Thymus (tissue), 11 donors: ENCODE data around the gene ANP32E. TPM values are rescaled to one million over a fixed set of nuclear protein-coding genes. Genes with fewer than 3 reads are reported as not detected.
A peak's percentile ranks its signal among the peaks of the same experiment; 100 is the strongest.
"Not testable (repeated sequence)": the region's sequence is repeated elsewhere in the genome, so short reads cannot be mapped to it uniquely, and the experiment has no call there.

Experiments used
- DNase-seq, 9 donors: peaks; one replicate each; pipeline ENCODE4 v3.0.0-alpha.2; 2013; ENCODE audit warnings: low spot score in 9 of 9, low read depth in 6 of 9, missing footprints in 1 of 9
- H3K27ac ChIP-seq, 2 donors: one replicate each; pipeline ENCODE4 v1.5.1; 2013; ENCODE audit warnings: control low read depth in 1 of 2, low read depth in 1 of 2, low read length in 1 of 2, mild to moderate bottlenecking in 1 of 2, moderate library complexity in 1 of 2
- H3K27me3 ChIP-seq, 2 donors: one replicate each; pipeline ENCODE4 v1.5.1; 2013; ENCODE audit warnings: low read length in 1 of 2; ENCODE audit not compliant: control insufficient read depth in 2 of 2, insufficient read depth in 1 of 2
- H3K36me3 ChIP-seq, 2 donors: one replicate each; pipeline ENCODE4 v1.5.1; 2013; ENCODE audit warnings: low read length in 1 of 2, mild to moderate bottlenecking in 1 of 2, moderate library complexity in 1 of 2; ENCODE audit not compliant: control insufficient read depth in 2 of 2, insufficient read depth in 2 of 2
- H3K4me1 ChIP-seq, 2 donors: one replicate each; pipeline ENCODE4 v1.5.1; 2013; ENCODE audit warnings: low read length in 2 of 2; ENCODE audit not compliant: control insufficient read depth in 2 of 2, insufficient read depth in 2 of 2
- H3K4me3 ChIP-seq, 2 donors: one replicate each; pipeline ENCODE4 v1.5.1; 2013; ENCODE audit warnings: low read length in 2 of 2, control low read depth in 1 of 2, mild to moderate bottlenecking in 1 of 2
- H3K9me3 ChIP-seq, 2 donors: one replicate each; pipeline ENCODE4 v1.5.1; 2013; ENCODE audit warnings: low read length in 1 of 2, mild to moderate bottlenecking in 1 of 2; ENCODE audit not compliant: control insufficient read depth in 2 of 2, insufficient read depth in 1 of 2
- WGBS: extraction: QIAGEN DNeasy Blood & Tissue Kit; methylation state at CpG from one replicate; pipeline ENCODE4 v1.1.7; 2013; 5-methylcytosine and 5-hydroxymethylcytosine counted together
- polyA plus RNA-seq: library from polyadenylated mRNA; stranded (reverse); fragments of 200-250 nt; gene quantifications from one replicate; pipeline ENCODE4 v1.2.3, GENCODE V29; 2013
- total RNA-seq: library from RNA; stranded (reverse); fragments of 120-200 nt; gene quantifications from one replicate; pipeline ENCODE4 v1.2.4, GENCODE V29; 2013
- donor health status: healthy.

ANP32E gene
- total and polyA plus RNA-seq, 2 donors, result 44.5 to 55.4 TPM

- H3K4me1 ChIP-seq, result no peaks in the 10 kb centered on the region
- H3K36me3 ChIP-seq, result peaks cover 30 to 71% of the 10 kb centered on the region in 2 donors
- H3K27me3 ChIP-seq, result no peaks in the 10 kb centered on the region
- no peaks in the 10 kb centered on the region for H3K9me3 ChIP-seq
- 83% methylated on average over 2 of the region's 2 CpGs for WGBS
- no peak overlapping the region for H3K27ac ChIP-seq
- DNase-seq, result no peak
- no peak overlapping the region for H3K4me3 ChIP-seq
Observed at GRCh38 chr1:150226486-150226885, 9.4 kb downstream of the ANP32E start.

DNA sequence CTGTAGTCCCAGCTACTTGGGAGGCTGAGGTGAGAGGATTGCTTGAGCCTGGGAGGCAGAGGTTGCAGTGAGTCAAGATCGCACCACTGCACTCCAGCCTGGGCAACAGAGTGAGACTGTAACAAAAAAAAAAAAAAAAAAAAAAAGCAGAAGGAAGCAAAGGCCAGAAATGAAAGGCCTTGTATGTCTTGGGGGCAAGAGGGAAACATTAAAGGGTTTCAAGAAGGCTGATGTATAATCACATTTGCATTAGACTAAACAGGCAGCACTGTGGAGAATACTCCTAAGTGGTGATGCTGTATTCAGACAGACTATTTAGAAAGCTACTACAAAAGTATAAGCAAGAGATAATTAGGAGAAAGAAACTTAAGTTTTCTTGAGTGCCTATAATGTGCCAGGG is 10.4 kb downstream of the ANP32E start:
- Histone ChIP-seq H3K36me3 (peaks cover 33 to 69% of the 10 kb centered on the region in 2 donors), H3K9me3 (no peaks in the 10 kb centered on the region), H3K4me1 (no peaks in the 10 kb centered on the region), H3K27me3 (no peaks in the 10 kb centered on the region), H3K27ac (no peak overlapping the region), H3K4me3 (no peak overlapping the region)
- DNase-seq, result no peak
- WGBS, result 100% methylated on average over 1 of the region's 1 CpG

DNA sequence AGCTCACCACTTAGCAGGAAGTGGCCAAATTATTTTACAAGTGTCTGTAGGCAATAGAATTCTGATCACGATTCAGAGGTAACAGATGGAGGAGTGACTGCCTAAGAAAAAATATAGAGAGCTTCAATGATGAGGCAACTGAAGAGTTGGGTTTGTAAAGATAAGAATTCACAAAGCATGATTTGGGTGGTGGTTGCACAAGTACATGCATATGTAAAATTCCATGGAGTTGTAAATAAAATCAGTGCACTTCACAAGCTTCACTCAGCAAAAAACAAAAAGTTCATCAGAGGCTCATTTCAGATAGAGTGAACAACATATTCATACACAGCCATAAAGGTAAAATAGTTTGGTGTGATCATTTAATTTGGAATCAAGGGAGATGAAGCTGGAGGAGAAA is 10.9 kb downstream of the ANP32E start:
- 100% methylated on average over 1 of the region's 1 CpG for WGBS
- Histone ChIP-seq H3K36me3 (peaks cover 33 to 67% of the 10 kb centered on the region in 2 donors), H3K27ac (no peak overlapping the region), H3K4me1 (no peaks in the 10 kb centered on the region), H3K4me3 (no peak overlapping the region), H3K9me3 (no peaks in the 10 kb centered on the region), H3K27me3 (no peaks in the 10 kb centered on the region)
- no peak for DNase-seq

GRCh38 chr1:150221552-150221951 is 14.4 kb downstream of the ANP32E start:
- no peak overlapping the region for H3K4me3 ChIP-seq
- peaks cover 29 to 52% of the 10 kb centered on the region in 2 donors for H3K36me3 ChIP-seq
- no peaks in the 10 kb centered on the region for H3K27me3 ChIP-seq
- H3K9me3 ChIP-seq, result no peaks in the 10 kb centered on the region
- DNase-seq, result peak in 4 of 9 donors; percentile 25 to 58 (median 28)
- WGBS, result 96% methylated on average over 2 of the region's 2 CpGs
- H3K4me1 ChIP-seq, result no peaks in the 10 kb centered on the region
- H3K27ac ChIP-seq, result no peak overlapping the region

DNA sequence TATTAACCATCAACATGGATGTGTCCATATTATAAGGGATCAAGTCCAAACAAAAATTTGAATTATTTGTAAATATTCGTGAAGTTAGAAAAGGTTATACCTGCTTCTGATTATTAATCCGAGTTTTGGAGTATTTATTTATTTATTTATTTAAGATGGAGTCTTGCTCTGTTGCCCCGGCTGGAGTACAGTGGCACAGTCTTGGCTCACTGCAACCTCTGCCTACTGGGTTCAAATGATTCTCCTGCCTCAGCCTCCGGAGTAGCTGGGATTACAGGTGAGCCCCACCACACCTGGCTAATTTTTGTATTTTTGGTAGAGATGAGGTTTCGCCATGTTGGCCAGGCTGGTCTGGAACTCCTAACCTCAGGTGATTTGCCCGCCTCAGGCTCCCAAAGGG is 20.1 kb downstream of the ANP32E start:
- H3K27me3 ChIP-seq, H3K4me3 ChIP-seq, DNase-seq, H3K27ac ChIP-seq, H3K9me3 ChIP-seq: not testable (repeated sequence)
- 96% methylated on average over 6 of the region's 6 CpGs for WGBS
- Histone ChIP-seq H3K36me3 (peaks cover 5 to 21% of the 10 kb centered on the region in 2 donors), H3K4me1 (peaks cover 4 to 13% of the 10 kb centered on the region in 2 donors)

- 79% methylated on average over 17 of the region's 18 CpGs for WGBS
- H3K27ac ChIP-seq, result peak overlapping the region; percentile 79 to 90
- H3K4me3 ChIP-seq, result peak overlapping the region; percentile 56 to 61
- H3K4me1 ChIP-seq, result peaks cover 4 to 13% of the 10 kb centered on the region in 2 donors
- not testable (repeated sequence) for H3K27me3 ChIP-seq, H3K9me3 ChIP-seq
- peak in 1 of 9 donors; percentile 2 for DNase-seq
- peaks cover 0 to 11% of the 10 kb centered on the region in 2 donors for H3K36me3 ChIP-seq
Observed at GRCh38 chr1:150214099-150214756, 21.7 kb downstream of the ANP32E start.

- Histone ChIP-seq H3K27ac (peak overlapping the region; percentile 79 to 90), H3K27me3 (no peaks in the 10 kb centered on the region), H3K9me3 (no peaks in the 10 kb centered on the region), H3K4me3 (peak overlapping the region; percentile 56 to 61), H3K4me1 (peaks cover 4 to 13% of the 10 kb centered on the region in 2 donors), H3K36me3 (peaks cover 0 to 7% of the 10 kb centered on the region in 2 donors)
- peak; percentile 78 to 97 (median 92) for DNase-seq
- WGBS, result 20% methylated on average over 38 of the region's 38 CpGs
Observed at GRCh38 chr1:150213170-150214098, 22.5 kb downstream of the ANP32E start.

DNA sequence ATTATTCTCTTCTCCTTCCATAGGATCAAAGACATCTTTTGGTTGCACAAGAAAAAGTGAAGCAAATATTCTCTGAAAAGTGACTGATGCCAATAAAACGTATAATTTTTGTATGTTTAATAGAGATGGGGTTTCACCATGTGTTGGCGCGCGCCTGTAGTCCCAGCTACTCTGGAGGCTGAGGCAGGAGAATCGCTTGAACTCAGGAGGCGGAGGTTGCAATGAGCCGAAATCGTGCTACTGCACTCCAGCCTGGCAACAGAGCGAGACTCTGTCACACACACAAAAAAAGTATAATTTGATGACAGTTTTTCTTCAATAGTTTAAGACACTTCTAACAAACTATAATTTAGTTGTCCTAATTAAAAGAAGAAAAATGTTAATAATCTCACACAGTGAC is 23.8 kb downstream of the ANP32E start:
- DNase-seq, result no peak
- no peak overlapping the region for H3K4me3 ChIP-seq
- no peaks in the 10 kb centered on the region for H3K9me3 ChIP-seq
- no peak overlapping the region for H3K27ac ChIP-seq
- WGBS, result 99% methylated on average over 9 of the region's 9 CpGs
- H3K36me3 ChIP-seq, result peaks cover 0 to 3% of the 10 kb centered on the region in 2 donors
- peaks cover 4 to 13% of the 10 kb centered on the region in 2 donors for H3K4me1 ChIP-seq
- no peaks in the 10 kb centered on the region for H3K27me3 ChIP-seq

GRCh38 chr1:150210706-150211105 is 25.2 kb downstream of the ANP32E start:
- 97% methylated on average over 4 of the region's 4 CpGs for WGBS
- H3K27me3 ChIP-seq, result no peaks in the 10 kb centered on the region
- H3K9me3 ChIP-seq, result no peaks in the 10 kb centered on the region
- no peak for DNase-seq
- H3K36me3 ChIP-seq, result peaks cover 0 to 3% of the 10 kb centered on the region in 2 donors
- no peak overlapping the region for H3K27ac ChIP-seq
- H3K4me1 ChIP-seq, result peaks cover 4 to 13% of the 10 kb centered on the region in 2 donors
- H3K4me3 ChIP-seq, result no peak overlapping the region
